NCI-H2196 (cell line): ENCODE results near the gene MTHFD1L.
A peak's percentile ranks its signal among the peaks of the same experiment; 100 is the strongest.

Experiments
- DNase-seq: peaks from one replicate; lab custom pipeline; 2025; ENCODE audit not compliant: unreplicated experiment; lab: John Stamatoyannopoulos, UW

Gene MTHFD1L

GRCh38 chr6:150987371-150987828, 121.9 kb downstream of the MTHFD1L start:
- DNase-seq, result no peak

DNA sequence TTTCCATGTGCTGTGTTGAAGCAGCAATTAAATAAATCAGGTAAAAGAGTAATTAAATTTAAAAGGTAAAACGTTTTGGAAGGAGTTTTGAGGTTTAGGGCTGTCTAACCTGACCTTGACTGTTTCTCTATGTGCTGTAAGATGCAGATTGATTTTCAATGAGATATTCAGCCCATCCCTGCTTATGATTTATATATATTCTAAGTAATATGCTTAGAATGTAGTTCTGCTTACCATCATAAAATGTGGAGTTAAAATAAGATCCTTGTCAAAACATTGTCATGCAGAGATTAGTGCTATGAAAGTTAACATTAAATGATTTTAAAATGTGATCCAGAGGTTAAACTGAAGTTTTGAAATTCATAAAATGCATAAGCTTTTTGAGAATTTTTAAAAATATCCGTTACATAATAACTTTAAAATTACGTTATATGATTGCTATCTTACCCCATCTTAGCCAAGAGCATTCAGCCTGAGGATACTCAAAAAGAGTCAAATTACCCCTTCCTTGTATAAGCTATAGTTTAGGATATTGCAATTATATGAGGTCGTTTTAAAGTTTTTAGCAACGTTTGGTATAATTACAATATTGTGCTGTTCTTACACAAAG, 122.5 kb downstream of the MTHFD1L start:
- DNase-seq, result no peak

GRCh38 chr6:150991487-150991886, 126.0 kb downstream of the MTHFD1L start:
- DNase-seq, result no peak

DNA sequence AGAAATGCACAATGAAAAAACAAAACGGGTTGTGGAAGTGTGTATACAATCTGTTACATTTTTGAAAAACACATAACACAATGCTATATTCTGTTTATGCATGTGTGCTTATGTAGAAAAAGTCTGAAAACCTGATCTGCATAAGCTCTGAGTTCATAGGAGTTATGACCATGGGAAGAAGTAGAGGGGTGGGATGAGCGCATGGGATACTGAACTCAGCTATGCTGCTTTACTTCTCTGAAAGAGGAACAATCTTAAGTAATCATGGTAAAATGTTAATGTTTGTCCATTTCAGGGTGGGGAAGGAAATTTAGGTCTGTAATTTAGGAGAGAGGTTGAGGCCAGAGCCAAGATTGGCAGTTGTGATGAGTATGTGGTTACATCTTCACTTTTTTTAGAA, 126.8 kb downstream of the MTHFD1L start:
- DNase-seq, result no peak

DNA sequence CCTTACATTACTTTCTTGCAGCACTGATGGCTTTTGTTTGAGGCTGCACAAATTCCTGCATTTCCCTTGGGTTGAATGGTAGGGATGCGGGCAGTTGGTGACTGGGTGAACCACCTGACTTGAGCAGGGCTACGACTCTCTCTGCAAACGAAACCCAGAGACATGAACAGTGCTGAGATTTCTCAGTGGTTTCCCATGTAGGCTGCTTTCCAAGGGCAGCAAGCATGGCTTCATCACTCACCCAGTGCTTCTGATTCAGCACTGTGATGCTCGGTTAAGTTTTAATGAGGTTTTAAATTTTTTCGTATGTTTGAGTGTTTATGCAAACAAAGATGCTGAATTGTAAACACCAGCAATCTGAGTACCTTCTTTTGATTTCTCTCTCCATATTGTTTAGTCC, 127.2 kb downstream of the MTHFD1L start:
- no peak for DNase-seq

DNA sequence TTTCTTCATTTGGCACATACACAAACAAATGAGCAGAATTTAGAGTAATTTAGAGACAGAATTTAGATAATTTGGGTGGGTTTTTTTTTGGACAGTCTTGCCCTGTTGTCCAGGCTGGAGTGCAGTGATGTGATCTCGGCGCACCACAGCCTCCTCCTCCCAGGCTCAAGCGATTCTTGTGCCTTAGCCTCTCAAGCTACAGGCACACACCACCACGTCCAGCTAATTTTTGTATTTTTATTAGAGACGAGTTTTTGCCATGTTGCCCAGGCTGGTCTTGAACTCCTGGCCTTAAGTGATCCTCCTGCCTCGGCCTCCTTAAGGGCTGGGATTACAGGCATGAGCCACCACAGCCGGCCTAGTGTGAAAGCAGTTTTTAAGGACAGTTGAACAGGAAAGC, 127.8 kb downstream of the MTHFD1L start:
- DNase-seq, result no peak

DNA sequence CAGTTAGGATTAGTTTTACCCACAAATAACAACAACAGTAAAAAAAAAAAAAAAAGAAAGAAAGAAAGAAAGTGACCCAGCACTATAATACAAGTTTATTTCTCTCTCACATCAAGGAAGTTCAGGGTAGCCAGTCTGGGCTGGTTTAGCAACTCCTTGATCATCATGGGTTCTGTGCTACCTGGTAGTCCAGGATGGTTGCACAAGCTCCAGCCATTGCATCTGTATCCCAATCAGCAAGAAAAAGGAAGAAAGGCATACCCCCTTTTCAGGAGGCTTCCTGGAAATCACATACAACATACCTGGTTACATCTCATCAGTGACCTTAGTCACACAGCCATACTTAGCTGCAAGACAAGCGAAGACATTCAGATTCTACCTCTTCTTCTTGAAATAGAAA, 128.5 kb downstream of the MTHFD1L start:
- DNase-seq, result no peak

- no peak for DNase-seq
Measured at GRCh38 chr6:150996968-150997367, 131.5 kb downstream of the MTHFD1L start.

DNA sequence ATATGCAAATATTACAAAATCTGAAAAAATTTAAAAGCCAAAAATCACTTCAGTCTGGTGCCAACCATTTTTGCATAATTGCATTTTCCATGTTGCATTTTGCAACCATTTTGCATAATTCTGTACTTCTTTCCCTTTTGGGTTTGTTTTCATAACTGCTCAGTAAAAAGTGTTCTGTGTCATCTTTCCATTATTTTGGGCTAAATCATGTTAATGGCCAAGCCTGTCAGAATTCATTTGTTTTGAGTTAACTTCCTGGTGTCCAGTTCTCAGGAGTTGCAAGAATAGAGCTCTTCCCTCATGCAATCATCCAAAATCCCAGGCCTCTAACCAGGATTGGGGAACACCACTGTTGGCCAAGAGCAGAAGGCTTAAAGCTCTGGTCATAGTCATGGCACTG, 133.6 kb downstream of the MTHFD1L start:
- no peak for DNase-seq

GRCh38 chr6:150999576-150999975, 134.1 kb downstream of the MTHFD1L start:
- DNase-seq, result no peak

GRCh38 chr6:151001387-151002056, 136.0 kb downstream of the MTHFD1L start:
- no peak for DNase-seq

- DNase-seq, result no peak
Measured at GRCh38 chr6:151002057-151002450, 136.6 kb downstream of the MTHFD1L start.

- DNase-seq, result no peak
Measured at GRCh38 chr6:151002491-151002935, 137.0 kb downstream of the MTHFD1L start.

DNA sequence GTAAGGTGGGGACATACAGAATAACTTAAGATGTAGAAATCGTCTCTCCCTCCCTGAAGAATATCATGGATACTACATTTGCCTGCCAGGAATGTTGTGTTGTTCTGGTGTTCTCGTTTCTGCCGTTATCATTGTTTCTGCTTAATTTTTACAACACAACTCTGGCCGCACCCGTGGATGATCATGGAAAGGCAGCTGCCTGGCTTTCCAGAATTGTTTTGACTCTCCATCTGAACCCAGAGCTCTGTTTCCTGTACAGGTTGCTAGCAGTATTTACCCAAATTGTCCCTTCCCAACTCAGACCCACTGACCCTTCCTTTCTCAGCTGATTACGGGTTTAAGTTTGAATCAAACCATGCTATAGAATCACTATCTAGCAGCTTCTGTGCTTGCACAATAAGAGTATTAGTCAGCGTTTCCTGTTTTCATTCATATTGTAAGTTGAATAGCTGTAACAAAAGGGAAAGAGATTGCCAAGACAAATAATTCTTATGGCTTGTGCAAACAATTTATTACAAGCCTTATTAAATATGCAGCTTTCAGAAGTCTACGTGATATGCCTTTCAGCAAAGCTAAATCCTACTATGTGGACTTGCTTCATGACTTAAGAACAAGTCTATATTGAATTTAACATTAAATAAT, 139.0 kb downstream of the MTHFD1L start:
- peak; percentile 63 for DNase-seq

GRCh38 chr6:151005164-151005563, 139.7 kb downstream of the MTHFD1L start:
- DNase-seq, result no peak

GRCh38 chr6:151005896-151006632, 140.6 kb downstream of the MTHFD1L start:
- no peak for DNase-seq

DNA sequence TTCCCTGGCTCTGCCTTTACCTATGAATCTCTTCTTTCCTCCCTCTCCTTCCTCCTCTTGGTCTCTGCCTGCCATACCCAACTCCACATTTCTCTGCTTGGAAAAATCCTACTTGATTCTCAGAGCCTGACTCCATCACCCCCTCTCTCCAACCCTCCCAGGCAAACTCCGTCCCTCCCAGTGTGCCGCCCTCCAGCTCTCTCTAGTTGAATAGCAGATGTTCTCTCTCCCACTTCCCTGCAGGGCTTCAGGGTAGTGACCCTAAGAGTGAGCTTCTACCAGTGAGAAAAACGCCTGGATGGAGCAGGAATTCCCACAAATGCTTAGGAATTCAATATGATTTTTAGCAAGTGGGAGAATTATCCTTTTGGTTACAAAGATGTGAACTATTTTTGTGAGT, 141.6 kb downstream of the MTHFD1L start:
- DNase-seq, result no peak

- no peak for DNase-seq
Measured at GRCh38 chr6:151007922-151008321, 142.4 kb downstream of the MTHFD1L start.

DNA sequence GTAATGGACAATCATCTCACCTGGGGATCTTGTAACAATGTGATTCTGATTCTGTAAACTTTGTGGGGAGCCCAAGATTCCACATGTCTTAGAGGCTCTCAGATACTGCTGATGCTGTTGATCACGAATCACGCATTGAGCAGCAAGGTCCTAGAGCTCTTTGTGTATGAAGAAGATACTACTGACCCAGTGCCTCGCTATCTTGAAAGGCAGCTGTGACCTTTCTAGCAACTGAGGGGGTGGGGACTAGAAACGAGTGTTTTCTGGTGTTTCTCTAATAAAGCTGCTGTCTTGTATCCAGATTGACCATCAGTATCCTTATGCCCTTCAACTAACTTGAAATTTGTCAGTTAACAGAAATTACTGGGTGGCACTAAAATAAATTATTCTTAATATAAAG, 142.9 kb downstream of the MTHFD1L start:
- no peak for DNase-seq

DNA sequence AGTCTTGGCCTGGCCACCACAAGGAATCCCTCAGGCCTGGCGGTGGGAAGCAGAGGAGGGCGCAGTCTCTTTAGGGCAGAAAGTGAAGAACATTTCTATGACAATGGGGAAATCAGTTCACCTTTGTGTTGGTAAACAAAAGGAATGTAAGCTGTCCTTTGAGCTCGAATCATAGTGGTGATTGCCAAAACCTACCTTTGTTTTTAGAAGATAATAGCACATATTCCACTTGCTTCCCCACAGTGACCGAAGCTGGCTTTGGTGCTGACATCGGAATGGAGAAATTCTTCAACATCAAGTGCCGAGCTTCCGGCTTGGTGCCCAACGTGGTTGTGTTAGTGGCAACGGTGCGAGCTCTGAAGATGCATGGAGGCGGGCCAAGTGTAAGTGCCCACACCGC, 144.1 kb downstream of the MTHFD1L start:
- no peak for DNase-seq

DNA sequence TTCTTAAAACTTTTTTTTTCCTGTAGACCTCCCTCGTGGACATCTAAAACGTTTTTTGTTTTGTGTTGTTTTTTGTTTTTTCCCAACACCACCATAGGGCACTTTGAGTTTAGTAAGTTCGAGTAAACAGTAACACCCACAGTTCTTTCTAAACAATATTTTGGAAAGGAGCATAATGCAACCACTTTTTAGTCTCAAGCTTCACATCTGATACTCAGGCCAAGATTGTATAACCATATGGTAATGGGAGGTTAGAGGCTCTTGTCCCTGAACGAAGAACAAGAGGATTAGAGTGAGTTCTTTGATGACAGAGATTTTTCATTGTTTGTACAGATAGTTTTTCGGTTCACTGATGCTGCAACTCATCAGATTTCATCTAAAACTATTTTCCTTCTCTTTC, 144.6 kb downstream of the MTHFD1L start:
- no peak for DNase-seq
